Activated CD4-positive, alpha-beta T cell treated with anti-CD3 and anti-CD28 coated beads for 36 hours (primary cell): ENCODE data around the gene KLHL25. TPM values are rescaled to one million over a fixed set of nuclear protein-coding genes. Genes with fewer than 3 reads are reported as not detected.
"Not testable (repeated sequence)": the region's sequence is repeated elsewhere in the genome, so short reads cannot be mapped to it uniquely, and the experiment has no call there.

ENCODE experiments used
- ATAC-seq: fragments of 200-7000 bp; cut with Tn5 transposase; one replicate; pipeline ENCODE4 v1.10.0; 2021; ENCODE audit warnings: mild to moderate bottlenecking, moderate library complexity
- CTCF ChIA-PET: fragments of 350-600 bp; sonication (Branson Sonifier 250); formaldehyde crosslinking; loops from one replicate; lab custom pipeline; 2021; ENCODE audit warnings: antibody characterized with exemption; lab: Charles Lee
- POLR2A ChIA-PET: fragments of 350-600 bp; sonication (Branson Sonifier 250); formaldehyde crosslinking; loops from one replicate; lab custom pipeline; 2021; ENCODE audit warnings: antibody characterized with exemption, inconsistent platforms; lab: Charles Lee
- DNase-seq: peaks from one replicate; pipeline ENCODE4 v3.0.0-alpha.2; 2020
- H3K27ac Mint-ChIP-seq: one replicate; pipeline ENCODE4 v1.8.0; 2021; ENCODE audit warnings: mixed read lengths
- H3K27me3 Mint-ChIP-seq: one replicate; pipeline ENCODE4 v1.8.0; 2021; ENCODE audit warnings: mixed read lengths
- H3K36me3 Mint-ChIP-seq: one replicate; pipeline ENCODE4 v1.8.0; 2021; ENCODE audit warnings: low read depth, mixed read lengths
- H3K4me1 Mint-ChIP-seq: one replicate; pipeline ENCODE4 v1.8.0; 2021; ENCODE audit warnings: mixed read lengths
- H3K4me3 Mint-ChIP-seq: one replicate; pipeline ENCODE4 v1.8.0; 2021; ENCODE audit warnings: mild to moderate bottlenecking, moderate library complexity, mixed read lengths
- H3K9me3 Mint-ChIP-seq: one replicate; pipeline ENCODE4 v1.8.0; 2021; ENCODE audit warnings: low read depth, mixed read lengths
- intact Hi-C, 2 experiments: fragments of 100-400 bp; cut with DNase I in 1 of 2; cut with micrococcal nuclease in 1 of 2; formaldehyde crosslinking; loops; one replicate each; pipeline versions ENCODE4 v1.14.2 to v1.15.1; 2022 to 2024; cut with DNase I, micrococcal nuclease
- total RNA-seq, 2 experiments: library from RNA; stranded (reverse); gene quantifications; one replicate each; pipeline ENCODE4 v1.2.3, GENCODE V29; 2021

KLHL25 gene
- total RNA-seq, 2 experiments from 2014 or later, result 4.9 to 5.2 TPM

- ATAC-seq (no peak), DNase-seq (no peak)
- Mint-ChIP-seq H3K4me3 (no peak overlapping the region), H3K27ac (no peak overlapping the region), H3K9me3 (no peaks in the 10 kb centered on the region), H3K27me3 (no peaks in the 10 kb centered on the region), H3K36me3 (no peaks in the 10 kb centered on the region), H3K4me1 (no peaks in the 10 kb centered on the region)
- intact Hi-C loops, result no loop called here
- POLR2A ChIA-PET, result no interaction called here
- CTCF ChIA-PET, result no interaction called here
Observed at GRCh38 chr15:85805420-85805819, 10.7 kb upstream of the KLHL25 start.

- Mint-ChIP-seq H3K4me1 (no peaks in the 10 kb centered on the region), H3K27ac (no peak overlapping the region), H3K36me3 (no peaks in the 10 kb centered on the region), H3K27me3 (no peaks in the 10 kb centered on the region), H3K9me3 (no peaks in the 10 kb centered on the region), H3K4me3 (no peak overlapping the region)
- ATAC-seq (no peak), DNase-seq (no peak)
- intact Hi-C loops, result no loop called here
- CTCF ChIA-PET, result interaction anchor here (0.8 to 1.6 kb wide), 3 partner anchors 17 to 328 kb away, joined by 4 to 5 read pairs (median 5); no protein-coding TSS in a partner anchor
- POLR2A ChIA-PET, result no interaction called here
Observed at GRCh38 chr15:85804481-85805170, 9.9 kb upstream of the KLHL25 start.

- CTCF ChIA-PET, ATAC-seq, DNase-seq, H3K36me3 Mint-ChIP-seq, intact Hi-C loops, H3K4me3 Mint-ChIP-seq, H3K27me3 Mint-ChIP-seq, H3K9me3 Mint-ChIP-seq, H3K4me1 Mint-ChIP-seq, H3K27ac Mint-ChIP-seq: not testable (repeated sequence)
- POLR2A ChIA-PET, result interaction anchor here (0.6 kb wide), 1 partner anchor 10 kb away, joined by 3 read pairs; no protein-coding TSS in a partner anchor
Observed at GRCh38 chr15:85802617-85803016, 7.9 kb upstream of the KLHL25 start.

GRCh38 chr15:85800478-85801123 lies 5.9 kb upstream of the KLHL25 start:
- Mint-ChIP-seq H3K36me3 (no peaks in the 10 kb centered on the region), H3K4me3 (no peak overlapping the region), H3K27me3 (no peaks in the 10 kb centered on the region), H3K4me1 (peaks cover 6% of the 10 kb centered on the region), H3K27ac (no peak overlapping the region), H3K9me3 (no peaks in the 10 kb centered on the region)
- DNase-seq (no peak), ATAC-seq (no peak)
- ChIA-PET POLR2A (no interaction called here), CTCF (interaction anchor here (0.6 to 1.1 kb wide), 3 partner anchors 26 to 95 kb away, joined by 3 to 4 read pairs (median 4); no protein-coding TSS in a partner anchor)
- intact Hi-C loops, result no loop called here

GRCh38 chr15:85796371-85796770 lies 1.6 kb upstream of the KLHL25 start:
- ATAC-seq, H3K27me3 Mint-ChIP-seq, DNase-seq, H3K27ac Mint-ChIP-seq, H3K9me3 Mint-ChIP-seq, H3K4me3 Mint-ChIP-seq, H3K36me3 Mint-ChIP-seq: not testable (repeated sequence)
- H3K4me1 Mint-ChIP-seq, result peaks cover 34% of the 10 kb centered on the region
- ChIA-PET POLR2A (interaction anchor here (0.6 kb wide), 2 partner anchors 627 to 758 kb away, joined by 3 to 4 read pairs; no protein-coding TSS in a partner anchor), CTCF (interaction anchor here (0.5 to 2.0 kb wide), 3 partner anchors 8 to 819 kb away, joined by 3 to 5 read pairs (median 4); no protein-coding TSS in a partner anchor)
- intact Hi-C loops, result loop anchor here (5.0 to 10.0 kb wide), 3 partner anchors 412 to 1162 kb away; partner anchors contain the start of gene AKAP13 (in 1 of the 2)

GRCh38 chr15:85795337-85796305 lies 896 bp upstream of the KLHL25 start:
- Mint-ChIP-seq H3K4me3 (peak overlapping the region; percentile 83), H3K9me3 (no peaks in the 10 kb centered on the region), H3K27ac (peak overlapping the region; percentile 39), H3K4me1 (peaks cover 35% of the 10 kb centered on the region), H3K36me3 (no peaks in the 10 kb centered on the region), H3K27me3 (no peaks in the 10 kb centered on the region)
- DNase-seq (no peak), ATAC-seq (no peak)
- intact Hi-C loops, result loop anchor here (1.0 to 10.0 kb wide), 6 partner anchors 65 to 1161 kb away; partner anchors contain the start of genes AKAP13 (in 1 of the 2) and PDE8A (in 1 of the 2)
- ChIA-PET POLR2A (interaction anchor here (1.4 kb wide), 1 partner anchor 10 kb away, joined by 3 read pairs; no protein-coding TSS in a partner anchor), CTCF (interaction anchor here (0.6 to 2.0 kb wide), 2 partner anchors 11 to 27 kb away, joined by 3 to 4 read pairs; no protein-coding TSS in a partner anchor)

- DNase-seq (peak; percentile 68), ATAC-seq (peak; percentile 28)
- Mint-ChIP-seq H3K4me3 (peak overlapping the region; percentile 83), H3K4me1 (peaks cover 41% of the 10 kb centered on the region), H3K9me3 (no peaks in the 10 kb centered on the region), H3K36me3 (no peaks in the 10 kb centered on the region), H3K27me3 (no peaks in the 10 kb centered on the region), H3K27ac (peak overlapping the region; percentile 76)
- CTCF ChIA-PET, result interaction anchor here (0.5 to 0.8 kb wide), 4 partner anchors 43 to 498 kb away, joined by 3 to 4 read pairs (median 3); no protein-coding TSS in a partner anchor
- POLR2A ChIA-PET, result interaction anchor here (0.7 to 1.4 kb wide), 5 partner anchors 8 to 211 kb away, joined by 3 to 7 read pairs (median 4); no protein-coding TSS in a partner anchor
- intact Hi-C loops, result loop anchor here (1.0 to 10.0 kb wide), 12 partner anchors 8 to 1159 kb away; partner anchors contain the start of genes AKAP13 (in 1 of the 2) and PDE8A (in 1 of the 2)
Observed at GRCh38 chr15:85793641-85794597, 806 bp downstream of the KLHL25 start.

- Mint-ChIP-seq H3K4me1 (peaks cover 48% of the 10 kb centered on the region), H3K27ac (peak overlapping the region; percentile 76), H3K36me3 (no peaks in the 10 kb centered on the region), H3K9me3 (no peaks in the 10 kb centered on the region), H3K27me3 (no peaks in the 10 kb centered on the region), H3K4me3 (peak overlapping the region; percentile 83)
- ATAC-seq (peak; percentile 30), DNase-seq (peak; percentile 72)
- intact Hi-C loops, result loop anchor here (1.0 to 10.0 kb wide), 8 partner anchors 8 to 1158 kb away; partner anchors contain the start of gene AKAP13 (in 1 of the 2)
- ChIA-PET CTCF (interaction anchor here (0.5 to 1.5 kb wide), 5 partner anchors 19 to 311 kb away, joined by 3 to 4 read pairs (median 4); no protein-coding TSS in a partner anchor), POLR2A (interaction anchor here (0.5 to 0.9 kb wide), 7 partner anchors 10 to 260 kb away, joined by 3 to 10 read pairs (median 5); no protein-coding TSS in a partner anchor)
Observed at GRCh38 chr15:85792912-85793590, 1.7 kb downstream of the KLHL25 start.

- intact Hi-C loops, result loop anchor here (5.0 to 10.0 kb wide), 6 partner anchors 70 to 1157 kb away; partner anchors contain the start of gene AKAP13 (in 1 of the 2)
- ChIA-PET CTCF (interaction anchor here (0.7 to 1.5 kb wide), 4 partner anchors 63 to 1081 kb away, joined by 3 to 4 read pairs (median 3); no protein-coding TSS in a partner anchor), POLR2A (interaction anchor here (0.5 to 0.9 kb wide), 3 partner anchors 13 to 102 kb away, joined by 3 to 6 read pairs (median 4); no protein-coding TSS in a partner anchor)
- H3K36me3 Mint-ChIP-seq, result no peaks in the 10 kb centered on the region
- H3K27me3 Mint-ChIP-seq, result no peaks in the 10 kb centered on the region
- H3K4me3 Mint-ChIP-seq, result no peak overlapping the region
- peaks cover 54% of the 10 kb centered on the region for H3K4me1 Mint-ChIP-seq
- H3K27ac Mint-ChIP-seq, result no peak overlapping the region
- DNase-seq (no peak), ATAC-seq (no peak)
- H3K9me3 Mint-ChIP-seq, result no peaks in the 10 kb centered on the region
Observed at GRCh38 chr15:85792102-85792731, 2.5 kb downstream of the KLHL25 start.
